CD4-positive, alpha-beta T cell (primary cell): Measurements from ENCODE around the gene SDK2. TPM values are rescaled to one million over a fixed set of nuclear protein-coding genes. Genes with fewer than 3 reads are reported as not detected.

ENCODE experiments used
- ATAC-seq: fragments of 200-7000 bp; cut with Tn5 transposase; one replicate; pipeline ENCODE4 v1.10.0; 2022; ENCODE audit warnings: mild to moderate bottlenecking; ENCODE audit not compliant: poor library complexity
- CTCF ChIA-PET: fragments of 350-600 bp; sonication (Branson Sonifier 250); formaldehyde crosslinking; loops from one replicate; lab custom pipeline; 2021; ENCODE audit warnings: antibody characterized with exemption, inconsistent platforms; lab: Charles Lee
- POLR2A ChIA-PET: fragments of 350-600 bp; sonication (Branson Sonifier 250); formaldehyde crosslinking; loops from one replicate; lab custom pipeline; 2021; ENCODE audit warnings: antibody characterized with exemption, inconsistent platforms; lab: Charles Lee
- DNase-seq, 14 experiments: peaks; one replicate each; pipeline ENCODE4 v3.0.0-alpha.2; 2013 to 2020; ENCODE audit warnings: mixed read lengths in 2 of 14
- H3K27ac ChIP-seq, 2 donors: one replicate each; pipeline versions ENCODE4 v1.5.1 to v1.7.0; 2013; ENCODE audit warnings: low read length in 2 of 2, low read depth in 1 of 2, mild to moderate bottlenecking in 1 of 2
- H3K27me3 ChIP-seq, 2 experiments: 1 replicate in 1 of 2; 2 replicates in 1 of 2; pipeline versions ENCODE4 v1.6.1 to v1.7.0; 2013; ENCODE audit warnings: low read length in 2 of 2, control low read depth in 1 of 2, mild to moderate bottlenecking in 1 of 2, moderate library complexity in 1 of 2; ENCODE audit not compliant: insufficient read depth in 2 of 2, control insufficient read depth in 1 of 2
- H3K36me3 ChIP-seq: one replicate; pipeline ENCODE4 v1.6.1; 2013; ENCODE audit warnings: low read length, control low read depth; ENCODE audit not compliant: insufficient read depth
- H3K4me1 ChIP-seq: one replicate; pipeline ENCODE4 v1.6.1; 2013; ENCODE audit warnings: low read length, control low read depth; ENCODE audit not compliant: insufficient read depth
- H3K4me3 ChIP-seq: one replicate; pipeline ENCODE4 v1.5.1; 2013; ENCODE audit warnings: mild to moderate bottlenecking, low read length, moderate library complexity
- H3K9me3 ChIP-seq, 2 experiments: 1 replicate in 1 of 2; 2 replicates in 1 of 2; pipeline versions ENCODE4 v1.6.1 to v1.7.0; 2013; ENCODE audit warnings: low read length in 2 of 2, mild to moderate bottlenecking in 2 of 2, control low read depth in 1 of 2, moderate library complexity in 1 of 2; ENCODE audit not compliant: control insufficient read depth in 1 of 2, insufficient read depth in 1 of 2
- H3K27ac Mint-ChIP-seq: one replicate; pipeline ENCODE4 v1.8.0; 2020; ENCODE audit warnings: mixed read lengths
- H3K27me3 Mint-ChIP-seq: one replicate; pipeline ENCODE4 v1.8.0; 2021; ENCODE audit warnings: mixed read lengths
- H3K36me3 Mint-ChIP-seq: one replicate; pipeline ENCODE4 v1.8.0; 2021; ENCODE audit warnings: low read depth, mixed read lengths
- H3K4me1 Mint-ChIP-seq: one replicate; pipeline ENCODE4 v1.8.0; 2021; ENCODE audit warnings: low read depth, mixed read lengths
- H3K4me3 Mint-ChIP-seq: one replicate; pipeline ENCODE4 v1.8.0; 2020; ENCODE audit warnings: mild to moderate bottlenecking, mixed read lengths
- H3K9me3 Mint-ChIP-seq: one replicate; pipeline ENCODE4 v1.8.0; 2020; ENCODE audit warnings: mixed read lengths
- intact Hi-C, 2 experiments: fragments of 100-400 bp; cut with DNase I in 1 of 2; cut with micrococcal nuclease in 1 of 2; formaldehyde crosslinking; loops; one replicate each; pipeline versions ENCODE4 v1.15.1 to v1.9.0; 2023 to 2025; cut with DNase I, micrococcal nuclease
- total RNA-seq, 174 experiments: library from RNA in 2 of 174; stranded (reverse) in 2 of 174; gene quantifications; one replicate each; pipeline ENCODE4 v1.2.3 and lab custom pipeline; 2021 to 2026
- TF ChIP-seq, protein P1 (sequence below): fragments of 200-600 bp; IDR thresholded peaks from one replicate; pipeline ENCODE4 v1.8.0; 2022; ENCODE audit warnings: antibody characterized with exemption, mild to moderate bottlenecking

SDK2 gene
- total RNA-seq, 2 experiments from 2014 or later = 8.1 to 8.2 TPM

DNA sequence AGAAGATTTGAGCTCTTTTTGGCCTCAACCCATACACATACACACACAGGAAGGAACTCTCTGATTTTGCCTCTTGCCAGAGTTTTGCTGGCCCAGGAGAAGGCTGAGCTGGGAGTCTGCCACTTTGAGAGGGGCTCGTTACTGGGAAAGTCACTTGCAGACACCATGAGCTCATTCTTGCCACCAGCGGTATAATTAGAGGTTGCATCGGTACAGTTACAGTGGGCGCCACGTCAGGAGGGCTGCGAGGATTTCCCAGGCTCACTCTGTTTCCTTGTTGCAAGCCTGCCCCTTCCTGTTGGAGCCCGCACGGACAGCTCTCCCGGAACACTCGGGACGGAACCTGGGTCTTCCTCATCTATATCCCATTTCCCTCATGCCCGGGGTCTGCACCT is 3.1 kb upstream of the SDK2 start:
- ATAC-seq (no peak), DNase-seq (peak in 1 of 14 experiments; percentile 23)
- Histone ChIP-seq H3K9me3 (no peaks in the 10 kb centered on the region), H3K4me1 (peaks cover 23% of the 10 kb centered on the region), H3K36me3 (no peaks in the 10 kb centered on the region), H3K27me3 (peaks cover 13 to 29% of the 10 kb centered on the region in 2 experiments), H3K4me3 (no peak overlapping the region), H3K27ac (no peak overlapping the region)
- no peaks in the 10 kb centered on the region for H3K9me3 Mint-ChIP-seq
- POLR2A ChIA-PET = interaction anchor here (1.3 to 3.4 kb wide), 3 partner anchors 10 to 61 kb away, joined by 4 to 25 read pairs (median 5); no protein-coding TSS in a partner anchor
- peak overlapping the region; percentile 11 for H3K4me3 Mint-ChIP-seq
- CTCF ChIA-PET = no interaction called here
- intact Hi-C loops = loop anchor here (2.0 to 10.0 kb wide), 6 partner anchors 60 to 528 kb away; no protein-coding TSS in a partner anchor
- TF ChIP-seq, protein P1, sequence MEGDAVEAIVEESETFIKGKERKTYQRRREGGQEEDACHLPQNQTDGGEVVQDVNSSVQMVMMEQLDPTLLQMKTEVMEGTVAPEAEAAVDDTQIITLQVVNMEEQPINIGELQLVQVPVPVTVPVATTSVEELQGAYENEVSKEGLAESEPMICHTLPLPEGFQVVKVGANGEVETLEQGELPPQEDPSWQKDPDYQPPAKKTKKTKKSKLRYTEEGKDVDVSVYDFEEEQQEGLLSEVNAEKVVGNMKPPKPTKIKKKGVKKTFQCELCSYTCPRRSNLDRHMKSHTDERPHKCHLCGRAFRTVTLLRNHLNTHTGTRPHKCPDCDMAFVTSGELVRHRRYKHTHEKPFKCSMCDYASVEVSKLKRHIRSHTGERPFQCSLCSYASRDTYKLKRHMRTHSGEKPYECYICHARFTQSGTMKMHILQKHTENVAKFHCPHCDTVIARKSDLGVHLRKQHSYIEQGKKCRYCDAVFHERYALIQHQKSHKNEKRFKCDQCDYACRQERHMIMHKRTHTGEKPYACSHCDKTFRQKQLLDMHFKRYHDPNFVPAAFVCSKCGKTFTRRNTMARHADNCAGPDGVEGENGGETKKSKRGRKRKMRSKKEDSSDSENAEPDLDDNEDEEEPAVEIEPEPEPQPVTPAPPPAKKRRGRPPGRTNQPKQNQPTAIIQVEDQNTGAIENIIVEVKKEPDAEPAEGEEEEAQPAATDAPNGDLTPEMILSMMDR = no peak
- H3K36me3 Mint-ChIP-seq = no peaks in the 10 kb centered on the region
- peaks cover 14% of the 10 kb centered on the region for H3K4me1 Mint-ChIP-seq
- no peak overlapping the region for H3K27ac Mint-ChIP-seq
- H3K27me3 Mint-ChIP-seq = peaks cover 7% of the 10 kb centered on the region

DNA sequence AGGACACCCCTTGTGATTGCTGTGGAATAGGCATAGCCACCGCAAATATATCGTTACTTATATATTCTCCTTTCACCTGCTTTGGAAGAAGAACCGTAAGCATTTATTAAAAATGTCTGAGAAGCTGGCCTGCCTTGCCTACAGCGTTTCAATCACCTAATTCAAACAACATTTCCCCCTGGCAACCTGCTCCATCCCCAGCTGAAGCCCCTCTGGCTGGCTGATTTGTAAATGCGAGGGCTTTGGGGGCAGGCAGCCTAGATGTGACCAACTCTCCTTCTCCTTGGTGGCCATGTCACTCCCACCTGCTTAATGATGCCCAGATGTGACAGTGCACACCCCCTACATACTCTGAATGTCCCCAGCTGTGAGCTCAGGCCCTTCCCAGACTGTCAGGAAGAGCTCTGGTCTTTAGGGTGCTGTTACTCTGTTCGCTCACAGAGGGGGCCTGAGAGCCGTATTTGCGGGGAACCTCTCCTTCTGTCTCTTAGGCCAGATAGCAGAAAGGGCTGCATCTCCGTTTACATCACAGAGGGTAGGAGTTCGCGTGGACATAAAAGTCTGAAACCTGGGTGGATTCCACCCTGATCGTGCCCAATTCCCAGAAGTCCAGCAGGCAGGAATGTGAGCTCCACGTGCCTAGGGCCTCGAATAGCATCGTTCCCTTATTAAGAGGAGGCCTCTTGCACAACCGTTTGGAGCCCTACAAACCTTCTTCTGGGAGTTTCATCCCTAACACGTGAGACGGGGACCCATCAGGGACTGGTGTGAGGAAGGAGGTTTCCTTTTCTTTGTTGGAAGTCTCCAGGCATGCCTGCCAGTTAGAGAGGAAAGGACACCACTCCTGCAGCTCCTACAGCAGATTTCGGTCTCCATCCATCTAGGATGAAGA is 2.4 kb upstream of the SDK2 start:
- H3K4me3 ChIP-seq = no peak overlapping the region
- TF ChIP-seq, protein P1 = no peak
- DNase-seq (peak in 6 of 14 experiments; percentile 10 to 42 (median 27)), ATAC-seq (peak; percentile 45)
- H3K27me3 ChIP-seq = peaks cover 13 to 29% of the 10 kb centered on the region in 2 experiments
- H3K9me3 Mint-ChIP-seq = no peaks in the 10 kb centered on the region
- H3K27ac Mint-ChIP-seq = no peak overlapping the region
- H3K27me3 Mint-ChIP-seq = peaks cover 7% of the 10 kb centered on the region
- H3K27ac ChIP-seq = no peak overlapping the region
- ChIA-PET POLR2A (interaction anchor here (1.3 to 3.4 kb wide), 4 partner anchors 9 to 76 kb away, joined by 4 to 25 read pairs (median 5); no protein-coding TSS in a partner anchor), CTCF (interaction anchor here (0.8 kb wide), 1 partner anchor 213 kb away, joined by 3 read pairs; no protein-coding TSS in a partner anchor)
- intact Hi-C loops = loop anchor here (1.0 to 10.0 kb wide), 7 partner anchors 61 to 528 kb away; no protein-coding TSS in a partner anchor
- H3K9me3 ChIP-seq = no peaks in the 10 kb centered on the region
- H3K4me1 Mint-ChIP-seq = peaks cover 20% of the 10 kb centered on the region
- no peaks in the 10 kb centered on the region for H3K36me3 ChIP-seq
- H3K4me1 ChIP-seq = peaks cover 29% of the 10 kb centered on the region
- H3K36me3 Mint-ChIP-seq = no peaks in the 10 kb centered on the region
- H3K4me3 Mint-ChIP-seq = peak overlapping the region; percentile 90

DNA sequence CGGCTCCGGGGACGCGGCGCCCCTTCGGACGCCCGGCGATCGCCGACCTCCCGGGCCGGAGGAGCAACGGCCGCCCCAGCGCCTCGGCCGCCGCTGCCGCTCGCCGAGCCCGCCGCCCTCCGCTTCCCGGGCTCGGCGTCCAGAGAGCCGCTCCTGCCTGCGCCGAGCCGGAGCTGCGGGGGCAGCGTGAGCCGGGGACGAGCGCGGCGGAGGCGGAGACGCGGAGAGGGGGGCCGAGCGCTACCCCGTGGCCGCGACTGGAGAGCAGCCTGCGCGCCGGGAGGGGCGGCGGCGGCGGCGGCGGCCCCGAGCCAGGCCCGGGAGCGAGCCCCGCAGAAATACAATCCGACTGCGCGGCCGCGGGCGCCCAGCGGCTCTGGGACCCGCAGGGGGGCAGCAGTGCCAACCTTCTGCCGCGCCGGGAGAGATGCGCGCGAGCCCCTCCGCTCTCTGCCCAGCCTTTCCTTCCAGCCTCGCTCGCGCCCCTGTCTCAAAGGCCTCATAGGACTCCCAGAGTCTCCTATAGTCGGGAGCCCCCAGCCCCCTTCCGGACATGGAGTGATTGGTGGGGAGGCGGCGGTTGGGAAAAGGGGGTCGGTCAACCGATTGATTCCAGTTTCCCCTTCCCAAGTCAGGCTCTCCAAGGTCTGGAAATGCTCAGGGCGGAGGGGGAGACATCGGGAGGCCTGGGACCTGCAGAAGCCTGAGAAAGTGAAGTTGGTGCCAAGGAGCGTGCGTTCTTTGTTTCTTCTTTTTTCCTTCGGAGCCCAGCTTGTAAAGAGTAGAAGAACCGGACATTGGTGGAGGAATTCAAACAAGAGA is 1.0 kb upstream of the SDK2 start:
- no peaks in the 10 kb centered on the region for H3K36me3 Mint-ChIP-seq
- H3K4me1 Mint-ChIP-seq = peaks cover 22% of the 10 kb centered on the region
- Histone ChIP-seq H3K27ac (no peak overlapping the region), H3K27me3 (peaks cover 13 to 32% of the 10 kb centered on the region in 2 experiments), H3K36me3 (no peaks in the 10 kb centered on the region), H3K9me3 (no peaks in the 10 kb centered on the region), H3K4me3 (no peak overlapping the region), H3K4me1 (peaks cover 29% of the 10 kb centered on the region)
- intact Hi-C loops = loop anchor here (2.0 to 10.0 kb wide), 4 partner anchors 62 to 530 kb away; no protein-coding TSS in a partner anchor
- H3K9me3 Mint-ChIP-seq = no peaks in the 10 kb centered on the region
- peaks cover 7% of the 10 kb centered on the region for H3K27me3 Mint-ChIP-seq
- peak overlapping the region; percentile 90 for H3K4me3 Mint-ChIP-seq
- CTCF ChIA-PET = no interaction called here
- ATAC-seq = peak; percentile 57
- H3K27ac Mint-ChIP-seq = no peak overlapping the region
- DNase-seq = peak in 11 of 14 experiments; percentile 13 to 72 (median 48)
- TF ChIP-seq, protein P1 = peak; percentile 14
- POLR2A ChIA-PET = interaction anchor here (0.6 to 3.4 kb wide), 5 partner anchors 53 to 340 kb away, joined by 3 to 25 read pairs (median 5); no protein-coding TSS in a partner anchor
